Measurements from ENCODE around the gene PAF1.

- TF ChIP-seq CTCF (IDR thresholded peaks at IDR 0.05) (no peak), POLR2A (IDR thresholded peaks at IDR 0.05) (no peak)
These were observed 41.7 kb upstream of the PAF1 start for GRCh38 chr19:39432677-39433025.
